T-helper 2 cell treated with Interferon-gamma antibody and Interleukin-4, amounts not matched to agents 100 ng/mL and 5 ng/mL, for 36 hours (primary cell): ENCODE data around the gene PTPRT. TPM values are rescaled to one million over a fixed set of nuclear protein-coding genes. Genes with fewer than 3 reads are reported as not detected.

ENCODE experiments used
- intact Hi-C: fragments of 100-400 bp; cut with micrococcal nuclease; formaldehyde crosslinking; loops from one replicate; pipeline ENCODE4 v1.15.1; 2023
- total RNA-seq: library from RNA; stranded (reverse); gene quantifications from 2 replicates; pipeline ENCODE4 v1.2.3, GENCODE V29; 2022

PTPRT gene
- total RNA-seq, 1 donor from 2014 or later = not detected

GRCh38 chr20:43028470-43028869, 161.2 kb downstream of the PTPRT start:
- intact Hi-C loops = no loop called here

DNA sequence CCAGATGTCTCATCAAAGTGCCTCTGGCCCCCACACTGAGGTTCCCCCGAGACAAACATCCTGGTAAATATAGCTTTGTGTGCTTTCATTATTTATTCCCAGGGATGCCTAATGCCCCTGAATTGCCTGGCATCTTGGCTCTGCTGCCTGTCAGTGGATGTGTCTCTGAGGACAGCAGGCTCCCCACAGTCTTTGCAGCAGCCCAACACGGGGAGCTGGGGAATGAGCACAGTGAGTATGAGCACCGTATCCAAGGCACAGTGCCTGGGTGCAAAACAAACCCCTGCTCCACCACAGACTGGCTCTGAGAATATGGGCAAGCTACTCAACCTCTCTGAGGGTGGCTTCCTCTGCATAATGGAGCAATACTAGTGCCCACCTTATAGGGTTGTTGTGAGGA, 165.9 kb downstream of the PTPRT start:
- intact Hi-C loops = no loop called here

DNA sequence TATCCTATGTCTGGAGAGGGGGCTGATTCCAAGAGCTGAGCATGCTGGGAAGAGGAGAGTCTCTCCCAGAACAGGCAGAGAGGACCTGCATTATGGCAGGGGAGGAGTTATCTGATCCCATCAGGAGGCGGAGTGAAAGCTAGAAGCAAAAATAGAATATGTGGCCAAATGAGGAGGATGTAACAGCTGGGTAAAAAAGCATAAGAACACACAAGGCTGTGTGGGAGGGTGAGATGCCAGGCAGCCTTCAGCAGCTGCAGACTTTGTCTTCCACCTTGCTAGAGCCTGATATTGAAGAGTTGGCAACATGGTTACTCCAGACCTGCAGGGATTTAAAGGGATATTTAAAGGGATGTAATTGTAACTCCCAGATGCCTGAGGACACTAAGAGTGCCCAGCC, 167.1 kb downstream of the PTPRT start:
- intact Hi-C loops = no loop called here

DNA sequence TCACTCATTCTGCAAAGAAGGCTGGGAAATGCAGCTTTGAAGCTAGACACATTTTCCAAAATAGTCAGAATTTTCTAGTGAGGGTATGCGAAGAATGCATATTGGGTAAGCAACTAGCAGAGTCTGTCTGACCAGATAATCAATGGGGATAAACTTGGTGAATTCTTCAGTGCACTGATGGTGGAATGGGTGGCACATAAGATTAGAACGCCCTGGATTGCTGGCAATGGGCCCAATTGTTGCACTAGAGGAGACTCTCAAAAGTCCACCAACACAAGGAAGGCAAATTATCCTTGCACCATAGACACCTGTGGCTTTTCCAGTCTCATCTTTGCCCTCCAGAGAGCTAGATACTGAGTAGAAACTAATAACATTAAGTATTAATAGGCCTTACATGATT, 167.6 kb downstream of the PTPRT start:
- intact Hi-C loops = no loop called here

GRCh38 chr20:43017241-43018030, 172.3 kb downstream of the PTPRT start:
- intact Hi-C loops = no loop called here

DNA sequence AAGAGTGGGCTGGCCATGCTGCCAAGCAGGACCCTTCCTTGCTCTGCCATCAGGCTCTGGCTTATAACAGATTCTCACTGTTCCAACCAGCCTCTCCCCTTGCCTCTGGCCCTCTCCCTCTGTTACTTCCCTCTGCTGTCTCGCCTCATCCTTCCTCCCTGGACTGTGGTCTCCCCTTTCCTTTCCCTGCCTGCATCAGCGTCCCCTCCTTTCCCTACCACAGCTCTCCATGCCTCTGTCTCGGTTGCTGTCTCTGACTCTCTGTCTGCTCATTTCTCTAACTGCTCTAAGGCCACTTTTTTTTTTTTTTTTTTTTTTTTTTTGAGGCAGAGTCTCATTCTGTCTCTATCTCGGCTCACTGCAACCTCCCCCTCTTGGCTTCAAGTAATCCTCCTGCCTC, 173.4 kb downstream of the PTPRT start:
- intact Hi-C loops = no loop called here

- intact Hi-C loops = no loop called here
Measured at GRCh38 chr20:43015566-43015965, 174.1 kb downstream of the PTPRT start.

- intact Hi-C loops = no loop called here
Measured at GRCh38 chr20:43014206-43014605, 175.5 kb downstream of the PTPRT start.

DNA sequence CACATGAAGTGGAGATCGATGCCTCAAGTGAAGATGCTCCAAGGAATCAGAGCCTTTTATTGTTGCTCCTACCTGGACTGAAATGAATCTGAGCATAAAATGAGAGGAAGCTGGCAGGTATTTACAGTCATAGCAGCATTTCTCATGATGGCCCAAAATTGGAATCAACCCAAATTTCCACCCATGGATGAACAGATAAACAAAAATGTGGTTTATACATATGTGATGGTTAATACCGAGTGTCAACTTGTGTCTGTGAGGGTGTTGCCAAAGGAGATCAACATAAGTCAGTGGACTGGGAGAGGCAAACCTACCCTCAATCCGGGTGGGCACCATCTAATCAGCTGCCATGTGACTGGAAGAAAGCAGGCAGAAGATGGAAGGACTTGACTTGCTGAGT, 178.2 kb downstream of the PTPRT start:
- intact Hi-C loops = no loop called here

DNA sequence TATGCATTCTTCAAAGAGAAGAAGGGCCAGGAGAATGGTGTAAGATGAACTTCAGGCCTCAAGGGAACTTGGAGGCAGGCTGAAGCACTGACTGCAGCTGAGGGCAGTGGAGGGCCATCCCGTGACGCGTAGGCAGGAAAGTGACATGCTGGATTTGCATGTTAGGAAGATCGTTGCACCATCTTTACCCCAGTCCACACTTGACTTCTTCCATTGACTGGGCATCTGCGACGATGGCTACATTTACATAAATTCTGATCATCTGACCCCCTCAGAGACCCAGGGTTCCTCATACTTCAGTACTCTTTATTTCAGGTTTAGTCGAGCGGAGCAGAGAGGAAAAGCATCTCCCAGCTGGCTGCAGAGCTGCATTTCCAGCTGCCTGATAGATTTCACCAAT, 180.2 kb downstream of the PTPRT start:
- intact Hi-C loops = no loop called here

GRCh38 chr20:43007525-43007924, 182.2 kb downstream of the PTPRT start:
- intact Hi-C loops = no loop called here

GRCh38 chr20:43006651-43007375, 182.9 kb downstream of the PTPRT start:
- intact Hi-C loops = no loop called here

DNA sequence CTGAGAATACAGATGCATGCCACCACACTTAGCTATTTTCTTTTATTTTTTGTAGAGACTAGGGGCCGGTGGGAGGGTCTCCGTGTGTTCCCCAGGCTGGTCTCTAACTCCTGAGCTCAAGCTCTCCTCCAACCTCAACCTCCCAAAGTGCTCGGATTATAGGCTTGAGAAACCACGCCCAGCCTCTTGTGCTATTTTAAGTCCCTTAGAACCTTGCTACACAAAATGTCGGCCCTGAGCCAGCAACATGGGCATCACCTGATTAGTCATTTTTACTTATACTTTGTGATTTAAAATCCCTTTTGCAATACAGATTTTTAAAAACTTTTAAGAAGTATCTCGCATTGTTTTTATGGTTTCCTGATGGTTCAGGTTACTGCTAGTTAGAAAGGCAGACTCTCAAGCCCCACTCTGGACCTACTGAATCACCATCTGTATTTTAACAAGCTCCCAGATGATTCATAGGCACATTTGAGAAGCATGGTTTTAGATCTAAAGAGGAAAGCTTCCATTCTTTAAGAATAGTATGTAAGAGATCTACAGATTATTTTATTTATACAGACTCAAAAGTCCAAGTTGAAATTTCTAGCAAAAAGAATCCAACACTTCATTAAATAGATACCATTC, 186.3 kb downstream of the PTPRT start:
- intact Hi-C loops = no loop called here

GRCh38 chr20:42996141-42996540, 193.6 kb downstream of the PTPRT start:
- intact Hi-C loops = no loop called here

DNA sequence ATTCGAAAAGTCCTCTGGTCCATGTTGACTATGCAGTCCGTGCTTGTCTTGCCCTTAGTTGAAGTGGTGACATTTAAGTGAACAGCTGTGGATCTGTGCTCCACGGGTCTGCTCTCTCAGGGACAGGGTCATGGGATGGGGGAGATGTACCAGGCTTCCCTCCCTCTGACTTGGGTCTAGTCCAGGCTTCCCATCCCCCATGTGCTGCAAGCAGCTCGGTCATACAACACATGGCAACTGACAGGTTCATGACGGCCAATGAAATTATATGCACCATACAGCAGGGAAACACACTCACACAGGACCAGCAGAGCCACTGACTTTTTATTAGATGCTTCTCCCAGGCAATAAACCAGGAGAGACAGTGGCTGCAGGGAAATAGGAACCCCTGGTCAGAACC, 201.4 kb downstream of the PTPRT start:
- intact Hi-C loops = no loop called here

GRCh38 chr20:42987376-42988114, 202.2 kb downstream of the PTPRT start:
- intact Hi-C loops = no loop called here

DNA sequence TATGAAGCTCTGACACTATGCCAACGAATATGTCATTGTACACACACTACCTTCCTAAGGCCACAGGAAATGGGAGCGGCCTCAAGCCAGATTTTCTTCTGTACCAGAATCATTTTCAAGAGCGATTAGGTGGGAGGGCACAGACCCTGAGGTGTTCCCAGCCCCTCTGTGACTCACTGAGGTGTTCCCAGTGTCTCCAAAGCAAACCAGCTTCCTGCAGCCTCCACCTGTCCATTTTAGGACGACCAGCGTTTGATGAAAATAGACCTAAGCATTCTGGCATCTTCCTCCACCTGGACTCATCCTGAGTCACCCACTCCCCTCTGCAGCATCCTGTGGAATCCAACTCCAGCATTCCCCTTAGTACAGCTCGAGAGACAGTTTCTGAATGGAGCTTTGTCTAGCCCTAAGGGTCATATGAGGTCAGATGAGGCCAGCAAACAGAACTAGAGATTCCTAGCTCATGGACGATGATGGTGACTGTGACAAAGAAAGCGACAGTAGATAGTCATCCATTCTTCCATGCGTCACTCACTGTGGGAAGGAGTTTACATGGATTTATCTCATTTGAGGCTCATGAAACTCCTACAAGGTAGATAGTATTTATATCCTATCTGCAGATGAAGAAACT, 203.4 kb downstream of the PTPRT start:
- intact Hi-C loops = no loop called here

GRCh38 chr20:42985628-42986027, 204.1 kb downstream of the PTPRT start:
- intact Hi-C loops = no loop called here

- intact Hi-C loops = no loop called here
Measured at GRCh38 chr20:42982218-42982617, 207.5 kb downstream of the PTPRT start.

- intact Hi-C loops = no loop called here
Measured at GRCh38 chr20:42981253-42981652, 208.5 kb downstream of the PTPRT start.

DNA sequence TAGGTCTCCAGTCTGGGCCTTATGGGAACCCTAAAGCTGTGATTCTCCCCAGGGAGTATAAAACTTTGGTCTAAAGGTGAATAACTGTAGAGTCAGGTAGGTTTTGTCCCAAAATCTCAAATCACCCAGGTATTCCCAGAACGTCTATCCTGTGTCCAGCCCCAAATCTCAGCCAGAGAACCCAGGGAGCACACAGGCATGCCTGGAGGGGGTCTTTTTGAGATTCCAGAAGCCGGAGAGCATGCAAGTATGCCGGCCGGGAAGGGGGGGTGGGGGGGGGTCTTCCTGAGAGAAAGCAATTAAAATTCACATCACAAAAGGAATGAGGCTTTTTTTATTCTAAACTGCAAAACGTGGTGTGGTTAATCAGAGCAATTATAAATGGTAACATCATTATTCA, 210.0 kb downstream of the PTPRT start:
- intact Hi-C loops = no loop called here
